Stimulated activated CD8-positive, alpha-beta memory T cell treated with anti-CD3 and anti-CD28 coated beads, Interleukin-4, amount 100 ng/mL, for 48 hours (primary cell): ENCODE data around the gene ZNF628.

Source experiments
- DNase-seq: peaks from one replicate; pipeline ENCODE4 v3.0.0-alpha.2; 2020

ZNF628 gene

DNA sequence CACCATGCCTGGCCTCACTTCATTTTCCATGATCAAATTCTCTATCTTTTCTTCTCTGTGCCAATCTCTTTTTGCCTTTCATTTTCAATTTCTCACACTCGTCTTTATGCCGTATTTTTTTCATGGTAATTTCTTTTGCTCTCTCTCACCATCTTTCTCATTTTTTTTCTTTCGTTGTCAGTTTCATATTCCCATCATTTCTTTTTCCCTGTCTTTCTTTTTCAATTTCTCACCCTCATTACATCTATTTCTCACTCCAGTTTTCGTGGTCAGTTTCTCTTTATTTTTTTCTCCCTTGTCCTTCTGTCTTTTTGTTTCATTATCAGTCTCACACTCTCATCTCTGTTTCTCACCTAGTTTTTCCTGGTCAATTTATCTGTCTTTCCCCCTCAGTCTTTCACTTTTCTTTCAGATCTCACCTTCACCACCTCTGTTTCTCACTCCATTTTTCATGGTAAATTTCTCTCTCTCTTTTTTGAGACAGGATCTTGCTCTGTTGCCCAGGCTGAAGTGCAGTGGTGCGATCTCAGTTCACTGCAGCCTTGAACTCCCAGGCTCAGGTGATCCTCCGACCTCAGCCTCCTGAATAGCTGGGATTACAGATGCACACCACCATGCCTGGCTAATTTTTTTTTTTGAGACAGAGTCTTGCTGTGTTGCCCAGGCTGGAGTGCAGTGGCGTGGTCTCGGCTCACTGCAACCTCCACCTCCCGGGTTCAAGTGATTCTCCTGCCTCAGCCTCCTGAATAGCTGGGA, 26.0 kb downstream of the ZNF628 start:
- DNase-seq = no peak

DNA sequence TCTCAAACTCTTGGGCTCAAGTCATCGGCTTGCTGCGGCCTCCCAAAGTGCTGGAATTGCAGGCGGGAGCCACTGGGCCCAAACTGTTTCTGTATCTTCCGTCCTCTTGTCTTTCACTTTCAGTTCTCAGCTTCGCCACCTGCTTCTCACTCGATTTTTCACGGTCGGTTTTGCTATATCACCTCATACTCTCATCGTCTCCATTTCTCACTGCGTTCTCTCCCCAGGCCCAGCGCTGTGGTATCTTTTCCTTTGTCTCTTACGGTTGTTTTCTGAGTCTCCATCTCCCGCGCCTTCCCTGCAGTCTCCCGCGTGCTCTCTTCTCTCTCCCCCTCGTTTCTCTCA, 26.7 kb downstream of the ZNF628 start:
- DNase-seq = no peak

DNA sequence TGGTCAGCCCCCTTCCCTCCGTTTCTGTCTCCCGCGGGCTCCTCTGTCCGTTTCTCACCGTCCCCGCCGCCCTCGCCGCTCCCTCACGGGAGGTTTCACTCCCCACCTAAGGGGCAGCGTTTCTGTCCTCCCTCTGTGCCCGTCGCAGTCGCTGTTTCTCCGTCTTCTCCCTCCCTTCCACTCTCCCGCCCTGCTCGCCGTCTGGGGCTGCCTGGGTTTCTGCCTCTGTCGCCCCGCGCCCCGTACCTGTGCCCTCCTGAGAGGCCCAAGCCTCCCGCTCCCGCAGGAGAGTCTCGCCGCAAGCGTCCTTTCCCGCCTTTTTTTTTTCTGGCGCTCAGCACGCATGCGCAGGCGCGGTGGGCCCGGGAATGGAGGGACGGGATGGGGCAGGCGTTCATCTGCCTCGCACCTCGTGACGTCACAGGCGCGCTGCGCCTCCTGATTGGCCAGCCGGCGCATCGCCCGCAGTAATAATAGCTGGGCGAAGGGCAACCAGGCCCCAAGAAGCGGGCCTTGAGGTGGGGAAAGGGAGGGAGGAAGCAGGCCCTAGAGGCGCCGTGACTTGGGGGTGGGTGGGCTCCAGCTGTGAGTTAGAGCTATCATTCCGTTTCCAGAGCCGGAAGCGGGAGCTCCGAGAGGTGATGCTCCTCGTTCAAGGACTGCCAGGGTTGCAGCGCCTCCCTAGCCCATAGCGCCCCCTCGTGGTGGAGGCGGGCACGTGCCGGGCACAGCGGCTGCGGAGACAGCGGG, 27.3 kb downstream of the ZNF628 start:
- DNase-seq = peak; percentile 97

DNA sequence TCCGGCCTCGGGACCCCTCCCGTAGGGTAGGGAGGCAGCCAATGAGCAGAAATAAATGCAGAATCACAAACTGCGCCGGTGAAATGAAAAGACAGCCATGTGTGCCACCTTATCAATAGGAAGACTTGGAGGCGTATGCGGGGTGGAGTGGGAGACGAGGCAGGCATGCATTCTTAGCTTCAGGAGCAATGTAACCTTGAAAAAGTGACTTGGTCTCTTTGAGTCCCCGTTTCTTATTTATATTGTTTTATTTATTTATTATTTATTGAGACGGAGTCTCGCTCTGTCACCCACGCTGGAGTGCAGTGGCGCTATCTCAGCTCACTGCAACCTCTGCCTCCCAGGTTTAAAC, 27.8 kb downstream of the ZNF628 start:
- DNase-seq = no peak

DNA sequence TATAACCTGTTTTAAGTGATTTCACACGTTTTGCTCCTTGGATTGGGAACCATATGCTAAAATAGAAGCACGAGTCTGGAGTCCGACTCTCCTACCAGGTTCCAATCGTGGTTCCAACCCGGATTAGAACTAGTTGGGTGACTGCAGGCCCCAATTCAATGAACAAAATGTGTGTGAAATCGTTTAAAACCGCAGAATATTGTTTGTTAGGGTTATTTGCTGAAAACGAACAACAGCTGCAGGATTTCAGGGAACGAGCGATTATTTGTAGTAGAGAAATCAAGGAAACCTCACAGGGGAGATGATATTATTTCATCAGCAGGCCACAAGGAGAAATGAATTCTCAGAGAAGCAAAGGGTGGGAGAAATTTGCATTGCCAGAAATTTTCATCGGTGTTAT, 28.6 kb downstream of the ZNF628 start:
- no peak for DNase-seq

DNA sequence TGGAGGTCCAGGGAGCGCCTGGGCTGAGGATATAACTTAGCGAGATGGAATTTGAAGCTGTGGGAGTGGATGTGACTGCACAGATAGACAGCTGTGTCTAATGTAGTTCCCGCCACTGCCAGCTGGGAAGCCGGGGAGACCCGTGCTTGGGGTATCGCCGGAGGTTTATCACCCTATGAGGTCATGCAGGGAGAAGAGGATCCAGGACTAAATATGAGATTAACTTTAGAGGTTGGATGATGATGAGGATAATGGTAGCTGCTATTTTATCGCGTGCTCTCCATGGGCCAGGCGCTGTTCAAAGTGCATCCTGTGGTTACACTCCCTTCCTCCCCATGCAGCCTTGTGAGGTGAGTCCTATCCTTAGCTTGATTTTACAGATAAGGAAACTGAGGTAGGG, 31.7 kb downstream of the ZNF628 start:
- DNase-seq = no peak

DNA sequence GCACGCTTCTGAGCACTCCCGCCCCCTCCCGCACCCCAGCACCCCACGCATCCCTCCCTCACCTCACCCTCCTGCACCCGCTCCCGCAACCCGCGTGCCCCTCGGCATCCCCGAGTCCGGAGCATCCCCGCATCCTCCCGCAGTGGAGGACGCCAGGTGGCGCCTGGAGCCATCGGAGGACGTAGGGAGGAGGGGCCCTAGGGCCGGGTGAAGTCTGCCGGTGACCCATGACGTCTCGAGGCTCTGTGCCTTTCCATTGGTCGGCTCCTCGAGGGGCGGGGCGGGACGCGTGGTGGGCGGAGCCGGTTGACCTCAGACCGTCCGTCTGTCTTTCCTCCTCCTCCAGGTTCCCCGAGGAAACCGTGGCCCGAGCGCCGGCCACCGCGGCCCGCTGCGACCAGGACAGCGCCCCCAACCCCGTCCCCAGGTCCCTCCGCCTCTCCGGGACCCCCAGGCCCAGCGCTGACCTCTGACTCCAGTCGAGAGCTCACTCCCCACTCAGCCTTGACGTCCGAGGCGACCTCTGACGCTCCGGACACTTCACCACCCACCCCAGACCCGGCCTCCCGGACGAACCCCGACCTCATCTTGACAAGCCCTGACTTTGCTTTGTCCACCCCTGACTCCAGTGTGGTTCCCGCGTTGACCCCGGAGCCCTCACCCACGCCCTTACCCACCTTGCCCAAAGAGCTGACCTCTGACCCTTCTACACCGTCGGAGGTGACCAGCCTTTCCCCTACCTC, 40.6 kb downstream of the ZNF628 start:
- peak; percentile 96 for DNase-seq

DNA sequence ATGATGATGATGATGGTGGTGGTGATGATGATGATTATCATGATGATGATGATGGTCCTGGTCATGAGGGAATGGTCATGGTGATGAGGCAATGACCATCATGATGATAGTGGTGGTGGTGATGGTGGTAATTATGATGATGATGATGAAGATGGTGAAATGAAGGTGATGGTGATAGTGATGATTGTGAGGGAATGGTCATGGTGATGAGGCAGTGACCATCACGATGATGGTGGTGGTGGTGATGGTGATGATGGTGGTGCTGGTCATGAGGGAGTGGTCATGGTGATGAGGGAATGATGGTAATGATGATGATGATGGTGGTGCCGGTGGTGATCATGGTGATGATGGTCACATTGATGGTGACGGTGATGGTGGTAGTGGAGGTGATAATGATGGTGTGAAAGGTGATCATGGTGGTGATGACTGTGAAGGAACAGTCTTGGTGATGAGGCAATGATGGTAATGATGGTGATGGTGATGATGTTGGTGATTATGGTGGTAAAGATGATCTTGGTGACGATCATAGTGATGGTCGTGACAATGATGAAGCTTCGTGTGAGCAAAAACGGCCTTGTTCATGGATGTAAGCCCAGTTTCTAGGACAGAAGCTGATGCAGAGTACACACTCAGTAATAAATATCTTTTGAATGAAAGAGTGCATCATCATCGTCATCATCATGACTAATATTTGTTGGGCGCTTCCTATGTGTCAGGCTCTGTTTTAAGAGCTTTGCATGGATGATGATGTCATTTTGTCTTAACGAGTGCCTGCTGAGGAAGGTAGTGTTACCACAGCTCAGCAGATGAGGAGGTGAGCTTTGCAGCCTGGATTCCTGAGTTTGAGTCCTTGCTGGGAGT, 43.3 kb downstream of the ZNF628 start:
- no peak for DNase-seq

DNA sequence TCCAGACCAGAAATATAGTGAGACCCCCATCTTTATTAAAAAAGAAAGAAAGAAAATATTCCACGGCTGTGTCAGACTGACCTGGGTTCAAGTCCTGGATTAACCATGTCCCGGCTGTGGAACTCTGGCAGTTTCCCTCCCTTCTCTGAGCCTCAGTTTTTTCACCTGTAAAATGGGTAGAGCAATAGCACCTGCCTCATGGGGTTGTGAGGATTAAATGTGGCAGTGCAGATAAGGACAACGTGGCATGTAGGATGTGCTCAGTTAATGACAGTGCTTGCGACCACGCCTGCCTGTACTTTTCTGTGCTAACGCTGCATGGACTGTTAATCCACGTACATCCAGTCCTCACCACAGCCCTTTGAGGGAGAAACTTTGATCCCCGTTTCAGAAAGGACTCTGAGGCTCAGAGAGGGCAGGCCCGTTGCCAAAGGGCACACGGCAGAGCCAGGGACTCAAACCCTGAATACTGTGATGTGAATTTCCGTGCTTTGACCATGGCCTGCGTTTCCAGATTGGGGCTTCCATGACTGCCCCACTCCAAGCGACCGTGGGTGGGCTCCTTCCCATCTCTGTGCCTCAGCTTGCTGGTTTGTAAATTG, 44.4 kb downstream of the ZNF628 start:
- no peak for DNase-seq

DNA sequence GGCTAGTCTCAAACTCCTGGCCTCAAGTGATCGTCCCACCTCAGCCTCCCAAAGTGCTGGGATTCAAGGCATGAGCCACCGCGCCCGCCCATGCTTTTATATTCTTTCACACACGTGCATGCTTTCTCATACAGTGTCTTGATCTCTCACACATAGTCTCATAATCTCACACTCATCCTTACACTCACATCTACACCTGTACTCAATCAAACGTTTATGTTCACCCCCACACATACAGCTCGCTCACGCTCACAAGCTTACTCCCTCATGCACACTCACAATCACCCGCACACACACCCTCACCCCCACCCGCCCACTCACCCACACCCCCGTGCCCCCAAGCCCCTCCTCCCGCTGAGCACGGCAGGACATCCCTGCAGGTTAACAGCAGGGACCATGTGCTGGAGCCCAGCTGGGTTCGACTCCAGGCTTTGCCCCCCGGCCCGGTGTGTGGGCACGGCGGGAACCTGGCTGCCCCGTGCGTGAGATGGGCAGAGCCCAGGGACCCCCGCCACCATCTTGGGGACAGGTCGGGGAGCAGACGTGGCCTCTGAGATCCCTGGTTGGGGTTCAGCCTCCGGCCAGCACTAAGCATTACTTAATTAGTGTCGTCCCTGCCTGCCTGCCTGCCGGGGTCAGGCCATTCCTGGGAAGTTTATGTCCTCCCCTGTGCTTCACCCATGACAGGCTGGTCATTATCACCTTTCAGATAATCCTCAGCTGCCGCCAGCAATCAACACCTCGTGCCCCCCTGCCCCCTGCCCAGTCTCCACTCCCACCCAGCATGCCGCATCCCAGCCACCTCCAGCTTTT, 49.1 kb downstream of the ZNF628 start:
- no peak for DNase-seq

DNA sequence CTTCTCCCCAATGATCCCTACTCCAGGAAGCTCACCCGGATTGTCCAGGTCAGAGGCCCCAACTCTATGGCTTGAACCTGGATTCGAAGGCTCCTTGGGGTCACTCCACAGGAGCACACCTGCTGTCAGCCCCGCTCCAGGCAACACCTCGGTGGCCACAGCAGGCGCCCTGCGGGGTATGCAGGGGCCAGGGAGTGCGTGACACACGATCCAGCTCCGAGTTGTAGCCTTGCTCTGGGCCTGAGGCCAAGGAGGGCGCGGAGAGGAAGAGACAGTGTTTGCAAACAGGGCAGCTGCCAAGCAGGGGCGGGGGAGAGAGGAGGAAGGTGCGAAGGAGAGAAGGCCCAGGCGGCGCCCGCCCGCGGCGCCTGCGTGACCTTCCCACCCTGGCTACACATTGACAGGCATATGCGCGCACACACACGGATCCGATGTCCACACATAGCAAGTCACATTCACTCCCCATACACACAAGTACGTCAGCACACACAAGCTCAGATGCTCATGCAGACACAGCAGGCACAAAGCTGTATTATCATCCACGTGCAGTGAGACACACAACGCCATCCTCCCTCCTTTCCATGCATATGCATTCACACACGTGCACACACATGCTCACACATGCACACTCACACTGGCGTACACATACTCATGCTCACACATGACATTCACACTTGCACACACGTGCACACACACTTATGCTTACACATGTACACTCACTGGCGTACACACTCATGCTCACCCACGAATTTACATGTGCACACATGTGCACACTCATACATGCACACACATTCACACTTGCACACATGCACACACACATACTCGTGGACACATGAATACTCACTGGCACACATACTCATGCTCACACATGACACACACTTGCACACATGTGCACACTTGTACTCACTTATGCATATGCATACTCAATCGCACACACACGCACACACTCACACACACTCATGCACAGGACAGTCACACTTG, 50.1 kb downstream of the ZNF628 start:
- DNase-seq = no peak

DNA sequence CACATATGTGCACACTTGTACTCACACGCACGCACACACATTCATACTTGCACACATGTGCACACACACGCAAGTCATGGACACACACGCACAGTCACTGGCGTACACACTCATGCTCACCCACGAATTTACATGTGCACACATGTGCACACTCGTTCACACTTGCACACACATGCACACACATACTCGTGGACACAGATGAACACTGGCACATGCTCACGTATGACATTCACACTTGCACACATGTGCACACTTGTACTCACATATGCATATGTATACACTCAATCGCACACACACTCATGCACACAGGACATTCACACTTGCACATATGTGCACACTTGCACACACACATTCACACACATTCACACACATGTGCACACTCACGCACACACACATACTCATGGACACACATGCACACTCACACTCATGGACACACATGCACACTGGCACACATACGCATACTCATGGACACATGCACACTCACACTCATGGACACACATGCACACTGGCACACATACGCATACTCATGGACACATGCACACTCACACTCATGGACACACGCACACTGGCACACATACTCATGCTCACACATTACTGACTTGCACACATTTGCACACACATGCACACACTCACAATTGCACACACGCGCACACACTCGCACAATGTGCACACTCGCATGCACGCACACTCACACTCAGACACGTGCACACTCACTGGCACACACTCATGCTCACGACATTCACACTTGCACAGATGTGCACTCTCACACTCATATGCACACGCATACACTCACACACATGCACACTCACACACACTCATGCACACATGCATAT, 51.0 kb downstream of the ZNF628 start:
- DNase-seq = no peak

DNA sequence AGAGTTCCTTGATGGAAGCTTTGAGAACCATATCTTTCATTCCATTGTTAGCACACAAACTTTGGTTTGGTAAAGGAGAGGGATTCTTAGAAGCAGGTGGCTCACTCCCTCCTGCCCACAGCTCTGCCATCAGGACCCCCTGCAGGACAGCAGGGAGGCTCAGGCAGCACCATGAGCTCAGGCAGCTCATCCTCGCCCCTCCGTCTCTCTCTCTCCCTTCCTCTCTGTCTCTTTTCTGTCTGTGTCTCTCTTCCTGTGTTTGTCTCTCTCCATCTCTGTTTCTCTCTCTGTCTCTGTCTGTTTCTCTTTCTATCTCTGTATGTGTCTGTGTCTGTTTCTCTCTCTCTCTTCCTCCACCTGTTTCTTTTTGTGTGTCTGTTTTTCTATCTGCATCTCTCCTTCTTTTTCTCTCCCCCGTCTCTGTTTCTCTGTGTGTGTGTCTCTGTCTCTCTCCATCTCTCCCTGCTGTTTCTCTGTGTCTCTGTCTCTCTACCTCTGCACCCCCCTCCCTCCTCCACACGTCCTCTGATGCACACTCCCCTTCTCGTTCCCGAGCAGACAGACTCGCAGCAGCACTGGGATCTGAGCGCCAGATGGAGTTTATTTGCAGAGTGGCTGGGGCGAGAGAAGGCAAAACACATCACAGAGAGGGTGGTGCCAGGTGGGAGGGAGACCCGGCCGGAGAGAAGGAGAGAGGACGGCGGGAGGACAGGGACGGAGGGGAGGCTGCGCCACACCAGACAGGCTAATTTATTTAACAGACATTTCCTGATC, 51.8 kb downstream of the ZNF628 start:
- DNase-seq = no peak

DNA sequence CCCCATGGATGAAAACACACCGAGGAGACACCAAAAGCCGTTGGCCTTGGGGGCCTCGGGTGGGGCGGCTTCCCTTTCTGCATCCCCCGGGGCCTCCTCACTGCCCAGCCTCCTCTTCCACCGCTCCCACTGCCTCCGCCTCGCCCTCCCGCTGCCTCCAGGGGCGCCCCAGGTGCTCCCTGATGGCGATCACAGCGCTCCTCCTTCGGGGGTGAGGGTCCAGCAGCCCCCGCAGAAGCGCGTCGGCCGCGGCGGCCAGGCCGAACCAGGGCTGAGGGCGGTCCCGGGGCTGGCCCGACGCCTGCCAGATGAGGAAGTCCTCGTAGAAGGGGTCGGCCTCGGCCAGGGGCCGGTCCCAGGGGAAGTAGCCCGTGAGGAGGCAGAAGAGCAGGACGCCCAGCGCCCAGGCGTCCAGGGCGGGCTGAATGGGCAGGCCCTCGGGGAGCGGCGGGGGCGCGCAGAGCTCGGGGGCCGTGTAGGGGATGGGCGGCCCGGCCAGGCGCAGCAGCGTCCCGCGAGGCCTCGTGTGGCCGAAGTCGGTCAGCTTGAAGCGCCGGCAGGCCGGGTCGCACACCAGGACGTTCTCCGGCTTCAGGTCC, 53.3 kb downstream of the ZNF628 start:
- DNase-seq = no peak

DNA sequence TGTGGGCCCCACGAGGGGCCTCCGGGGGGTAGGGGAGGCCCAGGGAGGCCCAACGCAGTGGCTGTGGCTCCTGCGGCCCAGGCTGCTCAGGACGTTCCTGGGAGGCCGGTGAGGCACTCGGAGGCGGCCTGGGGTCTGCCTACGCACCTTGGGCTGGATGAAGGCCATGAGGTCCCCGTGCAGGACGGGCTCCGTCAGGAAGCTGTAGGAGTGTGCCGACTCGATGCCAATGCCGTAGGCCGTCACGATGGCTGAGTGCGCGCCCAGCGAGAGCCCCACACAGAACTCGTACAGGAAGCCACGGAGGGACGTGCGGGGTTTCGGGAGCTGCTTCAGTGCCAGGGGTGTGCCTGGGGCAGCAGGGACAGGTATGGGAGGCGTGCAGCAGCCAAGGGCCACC, 54.6 kb downstream of the ZNF628 start:
- DNase-seq = no peak
